Measurements from ENCODE around the gene IMPG2.

The IMPG2 gene

GRCh38 chr3:101195951-101196713 lies 124.2 kb downstream of the IMPG2 start:
- Mint-ChIP-seq H3K4me3 (no peak overlapping the region), H3K36me3 (no peaks in the 10 kb centered on the region), H3K4me1 (no peaks in the 10 kb centered on the region), H3K27me3 (peaks cover 5% of the 10 kb centered on the region), H3K27ac (no peak overlapping the region), H3K9me3 (no peaks in the 10 kb centered on the region)
- no peak for DNase-seq
- CTCF ChIA-PET = interaction anchor here (1.1 to 1.9 kb wide), 4 partner anchors 125 to 458 kb away, joined by 3 to 9 read pairs (median 4); no protein-coding TSS in a partner anchor

- Mint-ChIP-seq H3K4me3 (no peak overlapping the region), H3K27me3 (peaks cover under 1% of the 10 kb centered on the region), H3K36me3 (no peaks in the 10 kb centered on the region), H3K4me1 (no peaks in the 10 kb centered on the region), H3K27ac (no peak overlapping the region), H3K9me3 (no peaks in the 10 kb centered on the region)
- no peak for DNase-seq
- CTCF ChIA-PET = no interaction called here
Measured at GRCh38 chr3:101194392-101194791, 126.0 kb downstream of the IMPG2 start.

GRCh38 chr3:101193957-101194356 lies 126.4 kb downstream of the IMPG2 start:
- Mint-ChIP-seq H3K36me3 (no peaks in the 10 kb centered on the region), H3K4me3 (no peak overlapping the region), H3K4me1 (no peaks in the 10 kb centered on the region), H3K9me3 (no peaks in the 10 kb centered on the region), H3K27ac (no peak overlapping the region), H3K27me3 (no peaks in the 10 kb centered on the region)
- CTCF ChIA-PET = interaction anchor here (0.8 kb wide), 1 partner anchor 122 kb away, joined by 3 read pairs; no protein-coding TSS in a partner anchor
- DNase-seq = no peak

GRCh38 chr3:101189796-101190195 lies 130.6 kb downstream of the IMPG2 start:
- Mint-ChIP-seq H3K27me3 (no peaks in the 10 kb centered on the region), H3K36me3 (no peaks in the 10 kb centered on the region), H3K4me1 (no peaks in the 10 kb centered on the region), H3K4me3 (no peak overlapping the region), H3K27ac (no peak overlapping the region), H3K9me3 (no peaks in the 10 kb centered on the region)
- no peak for DNase-seq
- CTCF ChIA-PET = no interaction called here

GRCh38 chr3:101189176-101189575 lies 131.2 kb downstream of the IMPG2 start:
- Mint-ChIP-seq H3K27ac (no peak overlapping the region), H3K4me1 (no peaks in the 10 kb centered on the region), H3K27me3 (no peaks in the 10 kb centered on the region), H3K36me3 (no peaks in the 10 kb centered on the region), H3K4me3 (no peak overlapping the region), H3K9me3 (no peaks in the 10 kb centered on the region)
- DNase-seq = no peak
- CTCF ChIA-PET = no interaction called here

- no peaks in the 10 kb centered on the region for H3K4me1 Mint-ChIP-seq
- H3K27me3 Mint-ChIP-seq = peaks cover 4% of the 10 kb centered on the region
- no peak overlapping the region for H3K27ac Mint-ChIP-seq
- CTCF ChIA-PET = no interaction called here
- no peak overlapping the region for H3K4me3 Mint-ChIP-seq
- no peaks in the 10 kb centered on the region for H3K36me3 Mint-ChIP-seq
- no peaks in the 10 kb centered on the region for H3K9me3 Mint-ChIP-seq
- DNase-seq = no peak
Measured at GRCh38 chr3:101185341-101185740, 135.0 kb downstream of the IMPG2 start.

- CTCF ChIA-PET = no interaction called here
Measured at GRCh38 chr3:101184111-101184510, 136.3 kb downstream of the IMPG2 start.

GRCh38 chr3:101183151-101183550 lies 137.2 kb downstream of the IMPG2 start:
- Mint-ChIP-seq H3K4me3 (no peak overlapping the region), H3K36me3 (no peaks in the 10 kb centered on the region), H3K27me3 (peaks cover 4% of the 10 kb centered on the region), H3K27ac (no peak overlapping the region), H3K4me1 (no peaks in the 10 kb centered on the region), H3K9me3 (no peaks in the 10 kb centered on the region)
- CTCF ChIA-PET = no interaction called here
- no peak for DNase-seq

More at GRCh38 chr3:101184111-101184510, 136.3 kb downstream of the IMPG2 start:
- Mint-ChIP-seq H3K4me3 (no peak overlapping the region), H3K27me3 (peaks cover 4% of the 10 kb centered on the region), H3K36me3 (no peaks in the 10 kb centered on the region), H3K9me3 (no peaks in the 10 kb centered on the region), H3K27ac (no peak overlapping the region), H3K4me1 (no peaks in the 10 kb centered on the region)
- no peak for DNase-seq

DNA sequence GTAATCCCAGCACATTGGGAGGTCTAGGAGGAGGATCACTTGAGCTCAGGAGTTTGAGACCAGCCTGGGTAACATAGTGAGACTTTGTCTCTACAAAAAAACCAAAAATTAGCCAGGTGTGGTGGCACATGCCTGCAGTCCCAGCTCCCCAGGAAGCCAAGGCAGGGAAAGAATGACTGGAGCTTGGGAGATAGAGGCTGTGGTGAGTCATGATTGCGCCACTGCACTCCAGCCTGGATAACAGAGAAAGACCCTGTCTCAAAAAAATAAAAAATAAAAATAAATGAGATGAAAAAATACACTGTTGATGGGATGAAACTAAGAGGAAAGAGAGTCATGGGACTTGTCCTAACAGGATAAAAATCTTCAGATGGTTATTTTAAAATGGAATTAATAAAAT lies 137.6 kb downstream of the IMPG2 start:
- CTCF ChIA-PET = no interaction called here
- Mint-ChIP-seq H3K36me3 (no peaks in the 10 kb centered on the region), H3K4me3 (no peak overlapping the region), H3K9me3 (no peaks in the 10 kb centered on the region), H3K27me3 (peaks cover 4% of the 10 kb centered on the region), H3K4me1 (no peaks in the 10 kb centered on the region), H3K27ac (no peak overlapping the region)
- DNase-seq = no peak

DNA sequence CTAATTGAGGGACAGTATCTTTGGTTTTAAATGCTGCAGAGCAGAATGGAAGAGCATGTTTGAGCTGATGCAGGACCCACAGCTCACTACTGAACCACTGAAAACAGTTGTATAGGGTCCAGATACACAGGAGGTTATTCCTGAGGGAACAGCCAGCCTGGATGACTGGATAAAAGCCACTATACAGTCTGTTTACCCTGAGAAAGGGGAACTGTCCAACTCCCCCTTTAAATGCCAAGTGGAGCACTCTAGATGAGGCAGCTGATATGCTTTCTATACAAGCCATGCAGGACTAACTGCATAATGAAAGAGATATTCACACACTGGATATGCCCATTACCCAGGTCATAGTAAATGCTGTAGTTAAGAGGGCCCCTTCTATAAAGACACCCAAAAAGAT lies 138.6 kb downstream of the IMPG2 start:
- H3K4me3 Mint-ChIP-seq = no peak overlapping the region
- H3K27ac Mint-ChIP-seq = no peak overlapping the region
- H3K36me3 Mint-ChIP-seq = no peaks in the 10 kb centered on the region
- no peak for DNase-seq
- H3K9me3 Mint-ChIP-seq = no peaks in the 10 kb centered on the region
- peaks cover 4% of the 10 kb centered on the region for H3K27me3 Mint-ChIP-seq
- H3K4me1 Mint-ChIP-seq = no peaks in the 10 kb centered on the region
- CTCF ChIA-PET = no interaction called here

GRCh38 chr3:101179637-101180036 lies 140.7 kb downstream of the IMPG2 start:
- CTCF ChIA-PET = no interaction called here
- Mint-ChIP-seq H3K36me3 (no peaks in the 10 kb centered on the region), H3K9me3 (no peaks in the 10 kb centered on the region), H3K4me3 (no peak overlapping the region), H3K4me1 (no peaks in the 10 kb centered on the region), H3K27ac (no peak overlapping the region), H3K27me3 (peaks cover 4% of the 10 kb centered on the region)
- no peak for DNase-seq

DNA sequence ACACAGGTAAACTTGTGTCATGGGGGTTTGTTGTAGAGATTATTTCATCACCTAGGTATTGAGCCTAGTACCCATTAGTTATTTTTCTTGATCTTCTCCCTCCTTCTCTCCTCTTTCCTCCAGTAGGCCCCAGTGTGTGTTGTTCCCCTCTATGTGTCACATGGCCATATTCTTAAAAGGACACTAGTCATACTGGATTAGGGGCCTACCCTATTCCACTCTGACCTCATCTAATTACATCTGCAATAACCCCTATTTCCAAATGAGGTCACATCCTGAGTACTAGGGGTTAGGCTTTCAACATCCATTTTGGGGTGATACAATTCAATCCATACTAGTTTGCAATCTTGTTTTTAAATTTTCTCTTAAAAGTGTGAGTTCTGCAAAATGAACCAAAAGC lies 142.8 kb downstream of the IMPG2 start:
- Mint-ChIP-seq H3K27ac (no peak overlapping the region), H3K4me3 (no peak overlapping the region)
- no peak for DNase-seq

More for the DNA sequence above, 142.8 kb downstream of the IMPG2 start:
- CTCF ChIA-PET = no interaction called here
- no peaks in the 10 kb centered on the region for H3K36me3 Mint-ChIP-seq
- H3K4me1 Mint-ChIP-seq = no peaks in the 10 kb centered on the region
- H3K27me3 Mint-ChIP-seq = peaks cover under 1% of the 10 kb centered on the region
- H3K9me3 Mint-ChIP-seq = no peaks in the 10 kb centered on the region
